GM12878 (cell line): Measurements from ENCODE around the gene CFAP61. TPM values are rescaled to one million over a fixed set of nuclear protein-coding genes. Genes with fewer than 3 reads are reported as not detected.

Experiments
- ATAC-seq: fragments of 200-7000 bp; cut with Tn5 transposase; 3 replicates; pipeline ENCODE4 v1.9.1; 2020; ENCODE audit warnings: mild to moderate bottlenecking, moderate library complexity
- BruUV-seq: library from RNA; stranded (reverse); fragments of 400-500 nt; replicated peaks from 2 replicates; lab custom pipeline; 2021; lab: Mats Ljungman, UMichigan
- CTCF ChIA-PET: fragments of 300-600 bp; sonication (Branson Sonifier 250); formaldehyde crosslinking; extraction: SDS; loops from one replicate; lab custom pipeline; 2021; ENCODE audit warnings: inconsistent platforms; lab: Yijun Ruan, JAX
- POLR2A ChIA-PET: fragments of 350-600 bp; formaldehyde crosslinking; extraction: SDS; loops from one replicate; lab custom pipeline; 2021; ENCODE audit warnings: inconsistent platforms; lab: Charles Lee
- RAD21 ChIA-PET: fragments of 300-600 bp; sonication (Branson Sonifier 250); formaldehyde crosslinking; loops from one replicate; lab custom pipeline; 2023; ENCODE audit warnings: antibody characterized with exemption; ENCODE audit not compliant: unreplicated experiment; lab: Charles Lee
- SMC1A ChIA-PET: fragments of 300-600 bp; sonication (Branson Sonifier 250); formaldehyde crosslinking; loops from one replicate; lab custom pipeline; 2023; ENCODE audit not compliant: unreplicated experiment, uncharacterized antibody; lab: Charles Lee
- DNase-seq: peaks from one replicate; pipeline ENCODE4 v3.0.0-alpha.2; 2011; ENCODE audit warnings: low read depth, low spot score
- FAIRE-seq: peaks from 3 replicates; lab custom pipeline; 2011; peaks lifted over from hg19 to GRCh38; lab: Jason Lieb, UNC
- H2AFZ ChIP-seq: 2 replicates; pipeline ENCODE4 v1.6.0; 2011; ENCODE audit warnings: low read depth, low read length, control low read depth; ENCODE audit not compliant: control insufficient read depth
- H3K27ac ChIP-seq: 2 replicates; pipeline ENCODE4 v1.5.1; 2011; ENCODE audit warnings: control low read depth; ENCODE audit not compliant: control insufficient read depth, insufficient read depth
- H3K27me3 ChIP-seq, 2 experiments: replicated peaks in 1 of 2; 2 replicates each; pipeline versions ENCODE4 v1.6.0 to v1.6.1; 2011; ENCODE audit warnings: low read length in 1 of 2; ENCODE audit not compliant: control insufficient read depth in 2 of 2, insufficient read depth in 2 of 2
- H3K36me3 ChIP-seq, 2 experiments: 2 replicates each; pipeline ENCODE4 v1.5.1; 2011; ENCODE audit warnings: low read length in 1 of 2; ENCODE audit not compliant: control insufficient read depth in 2 of 2, insufficient read depth in 2 of 2
- H3K4me1 ChIP-seq: 2 replicates; pipeline ENCODE4 v1.6.1; 2011; ENCODE audit warnings: mild to moderate bottlenecking, low read length, moderate library complexity, mixed read lengths; ENCODE audit not compliant: control insufficient read depth, insufficient read depth
- H3K4me2 ChIP-seq: 2 replicates; pipeline ENCODE4 v1.6.0; 2011; ENCODE audit warnings: control low read depth; ENCODE audit not compliant: control insufficient read depth, insufficient read depth
- H3K4me3 ChIP-seq: fragments of 200-600 bp; sonication (generic); 2 replicates; pipeline ENCODE4 v1.5.1; 2016
- H3K79me2 ChIP-seq: 2 replicates; pipeline ENCODE4 v1.6.0; 2011; ENCODE audit warnings: low read length; ENCODE audit not compliant: control insufficient read depth, insufficient read depth
- H3K9ac ChIP-seq: 2 replicates; pipeline ENCODE4 v1.8.0; 2011; ENCODE audit warnings: low read length, control low read depth, mixed read lengths; ENCODE audit not compliant: control insufficient read depth, insufficient read depth
- H3K9me3 ChIP-seq: replicated peaks from 3 replicates; pipeline ENCODE4 v1.5.1; 2011; ENCODE audit warnings: mild to moderate bottlenecking, low read length; ENCODE audit not compliant: control insufficient read depth, insufficient read depth
- H4K20me1 ChIP-seq: 2 replicates; pipeline ENCODE4 v1.6.0; 2011; ENCODE audit not compliant: control insufficient read depth, insufficient read depth
- CBFB ChIP-seq: IDR thresholded peaks from 2 replicates; pipeline ENCODE4 v1.6.1; 2016; ENCODE audit warnings: antibody characterized with exemption, low read depth
- EZH2 ChIP-seq: IDR thresholded peaks from 2 replicates; pipeline ENCODE4 v1.6.1; 2012; ENCODE audit warnings: low read depth, mild to moderate bottlenecking, control low read depth, inconsistent platforms, low read length, borderline replicate concordance; ENCODE audit not compliant: control insufficient read depth
- GABPA ChIP-seq: IDR thresholded peaks from 2 replicates; pipeline ENCODE4 v1.6.1; 2014; ENCODE audit warnings: antibody characterized with exemption, low read depth, mild to moderate bottlenecking, inconsistent platforms
- HDAC6 ChIP-seq: fragments of 200-600 bp; sonication (generic); IDR thresholded peaks from one replicate; pipeline ENCODE4 v1.8.0; 2017; ENCODE audit warnings: antibody characterized with exemption; ENCODE audit not compliant: unreplicated experiment
- LARP7 ChIP-seq: fragments of 450-650 bp; IDR thresholded peaks from 2 replicates; pipeline ENCODE4 v1.6.1; 2017; ENCODE audit warnings: mild to moderate bottlenecking
- MTA2 ChIP-seq: fragments of 450-650 bp; IDR thresholded peaks from 2 replicates; pipeline ENCODE4 v1.6.1; 2016; ENCODE audit warnings: low read depth, mild to moderate bottlenecking, moderate library complexity
- NRF1 ChIP-seq: conservative IDR thresholded peaks from 2 replicates; pipeline ENCODE4 v1.6.1; 2011; ENCODE audit warnings: mild to moderate bottlenecking, low read depth, low read length, improper control_type of control experiment
- RAD21 ChIP-seq: IDR thresholded peaks from 2 replicates; pipeline ENCODE4 v1.6.1; 2011; ENCODE audit warnings: mild to moderate bottlenecking, low read depth, low read length, moderate library complexity; ENCODE audit not compliant: insufficient read depth
- SMC3 ChIP-seq: IDR thresholded peaks from 2 replicates; pipeline ENCODE4 v1.6.1; 2011; ENCODE audit warnings: low read length, improper control_type of control experiment, borderline replicate concordance
- SP1 ChIP-seq: IDR thresholded peaks from one replicate; pipeline ENCODE4 v1.6.1; 2011; ENCODE audit warnings: low read depth, low read length
- YY1 ChIP-seq: IDR thresholded peaks from 2 replicates; pipeline ENCODE4 v1.6.1; 2011; ENCODE audit warnings: low read depth, mild to moderate bottlenecking, low read length
- WGBS: methylation state at CpG from one replicate; pipeline ENCODE4 v1.1.6; 2016; ENCODE audit warnings: low lambda C conversion rate; ENCODE audit not compliant: insufficient replicate concordance, insufficient coverage; ENCODE audit errors: missing lambda C conversion rate; 5-methylcytosine and 5-hydroxymethylcytosine counted together
- in situ Hi-C: fragments of 300-500 bp; cut with MboI; formaldehyde crosslinking; loops from 9 replicates; pipeline ENCODE4 v1.14.3; 2018; ENCODE audit warnings: mixed read lengths
- intact Hi-C: fragments of 100-400 bp; cut with micrococcal nuclease; formaldehyde crosslinking; loops from one replicate; pipeline ENCODE4 v1.14.2; 2022; ENCODE audit not compliant: unreplicated experiment
- polyA plus RNA-seq, 11 experiments: library from polyadenylated mRNA; depleted of rRNA in 4 of 11; unstranded in 6 of 11; stranded (reverse) in 5 of 11; fragments of >200 nt; fragmentation: Nextera tagmentation in 4 of 11; fragmentation: Illumina TruSeq in 1 of 11; extraction: Ambion mirVana in 4 of 11; extraction: Trizol in 1 of 11; gene quantifications; 1 replicate in 1 of 11; 2 replicates in 10 of 11; pipeline versions ENCODE4 v1.2.1 to v1.2.3, GENCODE V29; 2011 to 2016; ENCODE audit warnings: inconsistent platforms in 2 of 11, missing spikeins in 2 of 11, low read depth in 1 of 11
- total RNA-seq, 4 experiments: library from RNA; depleted of rRNA in 3 of 4; stranded (reverse); fragments of >200 nt in 3 of 4; fragmentation: Illumina TruSeq in 1 of 4; extraction: Trizol in 1 of 4; gene quantifications; 2 replicates each; pipeline versions ENCODE4 v1.2.1 to v1.2.3, GENCODE V29; 2013 to 2021
- TF ChIP-seq, protein P1 (sequence below): fragments of 450-650 bp; IDR thresholded peaks from 2 replicates; pipeline ENCODE4 v1.6.1; 2018; ENCODE audit warnings: mild to moderate bottlenecking, low read depth, moderate library complexity; ENCODE audit not compliant: partially characterized antibody
- TF ChIP-seq, protein P2 (sequence below): IDR thresholded peaks from 2 replicates; pipeline ENCODE4 v1.6.1; 2012; ENCODE audit warnings: low read depth, low read length, improper control_type of control experiment
- TF ChIP-seq, protein P3 (sequence below): IDR thresholded peaks from 2 replicates; pipeline ENCODE4 v1.6.1; 2012; ENCODE audit warnings: low read length, inconsistent platforms

The CFAP61 gene
- total and polyA plus RNA-seq, 10 of the 15 experiments (the other 5 are each of a cell fraction or from before 2014, with no cell fraction given) = 0.11 to 0.41 (median 0.24) TPM; not detected in 7

DNA sequence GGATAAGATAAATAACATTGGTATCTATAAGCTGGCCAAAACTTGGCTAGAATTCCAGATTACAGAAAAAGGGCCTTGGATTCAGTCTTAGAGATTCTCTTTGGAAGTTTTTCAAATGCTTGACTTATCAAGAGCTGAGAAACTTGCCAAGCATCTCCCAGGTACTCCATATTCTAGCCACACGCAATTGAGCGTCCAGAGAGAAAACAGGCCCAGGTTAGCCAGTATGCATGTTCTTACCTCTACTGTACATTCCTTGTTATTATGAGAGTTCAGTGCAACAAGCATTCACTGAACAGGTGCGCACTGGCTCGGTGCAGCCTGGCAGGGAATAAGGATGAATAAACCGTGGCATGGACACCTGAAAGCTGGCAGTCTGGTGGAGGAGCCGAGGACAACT is 13.7 kb upstream of the CFAP61 start (continued):
- TF ChIP-seq, protein P1, sequence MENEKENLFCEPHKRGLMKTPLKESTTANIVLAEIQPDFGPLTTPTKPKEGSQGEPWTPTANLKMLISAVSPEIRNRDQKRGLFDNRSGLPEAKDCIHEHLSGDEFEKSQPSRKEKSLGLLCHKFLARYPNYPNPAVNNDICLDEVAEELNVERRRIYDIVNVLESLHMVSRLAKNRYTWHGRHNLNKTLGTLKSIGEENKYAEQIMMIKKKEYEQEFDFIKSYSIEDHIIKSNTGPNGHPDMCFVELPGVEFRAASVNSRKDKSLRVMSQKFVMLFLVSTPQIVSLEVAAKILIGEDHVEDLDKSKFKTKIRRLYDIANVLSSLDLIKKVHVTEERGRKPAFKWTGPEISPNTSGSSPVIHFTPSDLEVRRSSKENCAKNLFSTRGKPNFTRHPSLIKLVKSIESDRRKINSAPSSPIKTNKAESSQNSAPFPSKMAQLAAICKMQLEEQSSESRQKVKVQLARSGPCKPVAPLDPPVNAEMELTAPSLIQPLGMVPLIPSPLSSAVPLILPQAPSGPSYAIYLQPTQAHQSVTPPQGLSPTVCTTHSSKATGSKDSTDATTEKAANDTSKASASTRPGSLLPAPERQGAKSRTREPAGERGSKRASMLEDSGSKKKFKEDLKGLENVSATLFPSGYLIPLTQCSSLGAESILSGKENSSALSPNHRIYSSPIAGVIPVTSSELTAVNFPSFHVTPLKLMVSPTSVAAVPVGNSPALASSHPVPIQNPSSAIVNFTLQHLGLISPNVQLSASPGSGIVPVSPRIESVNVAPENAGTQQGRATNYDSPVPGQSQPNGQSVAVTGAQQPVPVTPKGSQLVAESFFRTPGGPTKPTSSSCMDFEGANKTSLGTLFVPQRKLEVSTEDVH = no peak
- TF ChIP-seq CBFB = no peak

DNA sequence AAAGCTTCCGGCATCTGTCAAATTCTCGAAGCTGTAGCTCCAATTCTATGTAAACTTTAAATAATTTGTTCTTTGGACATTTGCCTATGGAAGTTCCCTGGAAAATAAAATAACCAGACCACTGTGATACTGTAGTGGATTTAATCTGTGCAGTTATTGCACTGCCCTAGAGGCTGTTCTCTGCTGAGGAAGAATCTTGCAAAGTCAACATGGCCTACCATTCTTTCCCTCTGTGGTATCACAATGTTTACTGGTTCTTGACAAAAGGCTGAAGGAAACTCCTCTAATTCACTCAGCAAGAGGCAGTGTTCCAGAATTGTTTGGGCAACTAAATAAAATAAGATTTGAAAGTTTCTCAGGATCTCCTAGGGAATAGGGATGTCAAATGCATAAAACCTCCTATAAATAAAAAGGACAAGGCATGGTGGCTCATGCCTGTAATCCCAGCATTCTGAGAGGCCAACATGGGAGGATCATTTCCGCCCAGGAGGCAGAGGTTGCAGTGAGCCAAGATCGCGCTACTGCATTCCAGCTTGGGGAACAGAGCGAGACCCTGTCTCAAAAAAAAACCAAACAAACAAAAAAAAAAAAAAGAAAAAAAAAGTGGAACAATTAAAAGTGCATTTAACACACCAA is 12.5 kb upstream of the CFAP61 start:
- 98% methylated on average over 5 of the region's 6 CpGs for WGBS
- Histone ChIP-seq H4K20me1 (no peaks in the 10 kb centered on the region), H3K9ac (no peak overlapping the region), H3K36me3 (peaks cover 5 to 20% of the 10 kb centered on the region in 2 experiments), H3K4me1 (no peaks in the 10 kb centered on the region), H3K4me2 (no peak overlapping the region), H3K9me3 (no peaks in the 10 kb centered on the region), H2AFZ (no peak overlapping the region), H3K79me2 (no peaks in the 10 kb centered on the region), H3K27me3 (no peaks in the 10 kb centered on the region), H3K4me3 (no peak overlapping the region), H3K27ac (no peak overlapping the region)
- in situ Hi-C loops = no loop called here
- FAIRE-seq (no peak), ATAC-seq (no peak), DNase-seq (no peak)
- intact Hi-C loops = no loop called here
- SMC1A ChIA-PET = interaction anchor here (0.6 to 0.8 kb wide), 2 partner anchors 12 to 842 kb away, joined by 3 read pairs; partner anchors contain the start of gene CRNKL1
- TF ChIP-seq EZH2 (no peak), SP1 (no peak), GABPA (no peak), SMC3 (no peak), HDAC6 (no peak), MTA2 (no peak), RAD21 (no peak), YY1 (no peak), LARP7 (no peak), NRF1 (no peak)
- TF ChIP-seq, protein P2, sequence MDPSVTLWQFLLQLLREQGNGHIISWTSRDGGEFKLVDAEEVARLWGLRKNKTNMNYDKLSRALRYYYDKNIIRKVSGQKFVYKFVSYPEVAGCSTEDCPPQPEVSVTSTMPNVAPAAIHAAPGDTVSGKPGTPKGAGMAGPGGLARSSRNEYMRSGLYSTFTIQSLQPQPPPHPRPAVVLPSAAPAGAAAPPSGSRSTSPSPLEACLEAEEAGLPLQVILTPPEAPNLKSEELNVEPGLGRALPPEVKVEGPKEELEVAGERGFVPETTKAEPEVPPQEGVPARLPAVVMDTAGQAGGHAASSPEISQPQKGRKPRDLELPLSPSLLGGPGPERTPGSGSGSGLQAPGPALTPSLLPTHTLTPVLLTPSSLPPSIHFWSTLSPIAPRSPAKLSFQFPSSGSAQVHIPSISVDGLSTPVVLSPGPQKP = no peak
- TF ChIP-seq, protein P3, sequence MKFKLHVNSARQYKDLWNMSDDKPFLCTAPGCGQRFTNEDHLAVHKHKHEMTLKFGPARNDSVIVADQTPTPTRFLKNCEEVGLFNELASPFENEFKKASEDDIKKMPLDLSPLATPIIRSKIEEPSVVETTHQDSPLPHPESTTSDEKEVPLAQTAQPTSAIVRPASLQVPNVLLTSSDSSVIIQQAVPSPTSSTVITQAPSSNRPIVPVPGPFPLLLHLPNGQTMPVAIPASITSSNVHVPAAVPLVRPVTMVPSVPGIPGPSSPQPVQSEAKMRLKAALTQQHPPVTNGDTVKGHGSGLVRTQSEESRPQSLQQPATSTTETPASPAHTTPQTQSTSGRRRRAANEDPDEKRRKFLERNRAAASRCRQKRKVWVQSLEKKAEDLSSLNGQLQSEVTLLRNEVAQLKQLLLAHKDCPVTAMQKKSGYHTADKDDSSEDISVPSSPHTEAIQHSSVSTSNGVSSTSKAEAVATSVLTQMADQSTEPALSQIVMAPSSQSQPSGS = no peak
- POLR2A ChIA-PET = no interaction called here
- BruUV-seq = no TSS peak
- RAD21 ChIA-PET = no interaction called here
- CTCF ChIA-PET = interaction anchor here (1.2 kb wide), 1 partner anchor 23 kb away, joined by 6 read pairs; the partner anchor contains the start of gene NAA20
